Measurements from ENCODE around the gene TSC22D2.

Gene TSC22D2

DNA sequence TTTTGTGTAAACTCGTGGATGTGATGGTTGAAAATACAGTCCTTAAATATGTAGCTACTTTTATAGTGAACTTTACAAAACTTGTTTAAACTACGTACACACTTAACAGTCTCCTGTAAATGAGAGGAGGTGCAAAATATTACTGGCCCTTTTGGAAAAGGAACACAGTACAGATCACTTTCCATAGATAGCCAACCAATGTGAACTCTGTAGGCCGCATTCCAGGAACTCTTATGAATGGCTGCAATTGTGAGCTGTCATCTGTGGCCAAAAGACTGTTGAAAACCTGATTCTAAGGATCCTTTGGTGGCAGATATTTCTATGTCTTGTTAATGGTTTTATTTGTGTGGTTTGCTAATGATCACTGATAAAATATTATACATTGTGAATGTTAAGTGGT lies 6.2 kb downstream of the TSC22D2 start:
- H3K27ac ChIP-seq, result no peak overlapping the region
- peaks cover 0 to 65% (median 18%) of the 10 kb centered on the region in 4 donors for H3K4me1 ChIP-seq
- no peaks in the 10 kb centered on the region for H3K36me3 ChIP-seq
- no peaks in the 10 kb centered on the region for H3K27me3 ChIP-seq
- intact Hi-C loops (cut with DNase I; ENCODE audit: low total_unique reads), result loop anchor here (5.0 kb wide), 1 partner anchor 187 kb away; no protein-coding TSS in a partner anchor
- peak overlapping the region; percentile 90 to 93 for H3K4me3 ChIP-seq
- no peak for DNase-seq
- no peaks in the 10 kb centered on the region for H3K9me3 ChIP-seq
- TF ChIP-seq, protein P1, sequence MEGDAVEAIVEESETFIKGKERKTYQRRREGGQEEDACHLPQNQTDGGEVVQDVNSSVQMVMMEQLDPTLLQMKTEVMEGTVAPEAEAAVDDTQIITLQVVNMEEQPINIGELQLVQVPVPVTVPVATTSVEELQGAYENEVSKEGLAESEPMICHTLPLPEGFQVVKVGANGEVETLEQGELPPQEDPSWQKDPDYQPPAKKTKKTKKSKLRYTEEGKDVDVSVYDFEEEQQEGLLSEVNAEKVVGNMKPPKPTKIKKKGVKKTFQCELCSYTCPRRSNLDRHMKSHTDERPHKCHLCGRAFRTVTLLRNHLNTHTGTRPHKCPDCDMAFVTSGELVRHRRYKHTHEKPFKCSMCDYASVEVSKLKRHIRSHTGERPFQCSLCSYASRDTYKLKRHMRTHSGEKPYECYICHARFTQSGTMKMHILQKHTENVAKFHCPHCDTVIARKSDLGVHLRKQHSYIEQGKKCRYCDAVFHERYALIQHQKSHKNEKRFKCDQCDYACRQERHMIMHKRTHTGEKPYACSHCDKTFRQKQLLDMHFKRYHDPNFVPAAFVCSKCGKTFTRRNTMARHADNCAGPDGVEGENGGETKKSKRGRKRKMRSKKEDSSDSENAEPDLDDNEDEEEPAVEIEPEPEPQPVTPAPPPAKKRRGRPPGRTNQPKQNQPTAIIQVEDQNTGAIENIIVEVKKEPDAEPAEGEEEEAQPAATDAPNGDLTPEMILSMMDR (IDR thresholded peaks at IDR 0.05), result no peak

DNA sequence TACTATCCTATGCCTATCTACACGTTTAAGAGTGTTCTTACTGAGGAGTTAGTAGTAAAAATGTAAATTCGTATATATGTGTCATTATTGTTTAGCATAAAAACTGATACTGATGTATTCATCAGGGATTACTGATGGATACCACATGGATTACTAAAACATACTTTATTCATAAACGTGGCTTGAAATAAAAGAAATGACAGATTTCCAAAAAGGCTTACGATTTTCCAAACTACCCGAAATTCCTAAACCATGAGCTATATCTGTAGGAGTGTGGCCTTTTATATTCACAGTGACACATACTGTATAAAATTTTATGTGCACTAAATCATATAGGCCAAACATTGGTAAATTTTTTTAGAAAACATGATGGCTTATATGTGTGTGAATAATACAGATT lies 6.9 kb downstream of the TSC22D2 start:
- no peaks in the 10 kb centered on the region for H3K9me3 ChIP-seq
- H3K27me3 ChIP-seq, result no peaks in the 10 kb centered on the region
- TF ChIP-seq, protein P1 (IDR thresholded peaks at IDR 0.05), result no peak
- no peak for DNase-seq
- peaks cover 0 to 72% (median 18%) of the 10 kb centered on the region in 4 donors for H3K4me1 ChIP-seq
- intact Hi-C loops (cut with DNase I; ENCODE audit: low total_unique reads), result loop anchor here (5.0 kb wide), 1 partner anchor 188 kb away; no protein-coding TSS in a partner anchor
- peak overlapping the region in 1 of 2 donors; percentile 25 for H3K27ac ChIP-seq
- H3K4me3 ChIP-seq, result peak overlapping the region; percentile 90 to 93
- H3K36me3 ChIP-seq, result no peaks in the 10 kb centered on the region

DNA sequence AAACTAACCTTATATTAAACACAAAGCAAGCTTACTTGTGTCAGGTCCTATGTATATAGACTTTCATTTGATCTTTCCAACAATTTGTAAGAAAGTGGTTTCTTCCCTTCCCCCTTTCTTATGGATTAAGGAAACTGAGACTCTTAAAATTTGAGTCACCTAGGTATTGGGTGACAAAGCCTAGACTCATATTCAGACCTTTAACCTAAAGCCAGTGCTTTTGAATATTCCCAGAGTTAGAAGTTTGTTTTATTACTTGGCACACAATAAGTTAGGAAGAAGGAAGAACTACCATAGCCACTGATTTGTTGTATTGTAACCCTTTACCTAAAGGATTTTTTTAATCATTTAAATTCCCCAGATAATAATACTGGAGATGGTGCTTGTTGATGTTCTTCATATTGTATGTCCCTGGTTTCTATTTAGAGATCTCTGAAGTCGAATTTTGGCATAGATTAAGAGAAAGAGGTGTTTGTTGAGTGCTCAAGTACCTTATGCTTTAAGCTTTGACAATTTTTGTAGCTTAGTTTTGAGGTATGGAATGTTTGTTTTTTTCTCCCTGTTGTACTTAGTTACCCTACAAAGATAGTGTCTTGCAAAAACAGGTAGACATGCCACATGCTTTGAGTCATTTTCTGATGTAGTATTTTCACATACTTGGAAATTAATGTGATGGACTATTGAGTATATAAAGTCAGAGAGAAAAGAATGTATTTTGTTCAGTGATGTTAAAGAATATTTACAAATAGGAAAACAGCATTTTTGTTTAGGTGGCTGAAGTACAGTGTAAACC lies 11.2 kb downstream of the TSC22D2 start:
- peaks cover 0 to 99% (median 25%) of the 10 kb centered on the region in 4 donors for H3K4me1 ChIP-seq
- TF ChIP-seq, protein P1 (IDR thresholded peaks at IDR 0.05), result no peak
- intact Hi-C loops (cut with DNase I; ENCODE audit: low total_unique reads), result no loop called here

DNA sequence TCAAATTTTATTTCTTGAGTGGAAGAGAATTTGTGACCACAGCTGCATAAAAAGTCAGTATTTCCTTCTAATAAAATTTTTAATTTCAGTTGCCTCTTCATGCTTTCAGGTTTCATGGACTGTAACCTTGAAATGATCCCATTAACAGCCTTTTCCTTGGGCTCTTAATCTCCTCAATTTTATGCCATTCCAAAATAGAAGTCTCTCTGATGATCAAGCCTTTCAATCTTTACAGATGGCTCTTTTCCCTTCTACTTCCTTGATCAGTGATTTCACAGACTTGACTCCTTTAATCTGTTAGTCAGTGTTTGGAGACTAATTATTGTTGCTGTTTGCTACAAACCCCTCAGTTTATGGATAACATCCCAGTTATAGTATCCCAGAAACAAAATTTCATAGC lies 11.9 kb downstream of the TSC22D2 start:
- TF ChIP-seq, protein P1 (IDR thresholded peaks at IDR 0.05), result no peak
- no peak overlapping the region for H3K27ac ChIP-seq
- intact Hi-C loops (cut with DNase I; ENCODE audit: low total_unique reads), result no loop called here
- H3K4me3 ChIP-seq, result no peak overlapping the region
- H3K27me3 ChIP-seq, result no peaks in the 10 kb centered on the region
- H3K36me3 ChIP-seq, result no peaks in the 10 kb centered on the region
- no peak for DNase-seq
- no peaks in the 10 kb centered on the region for H3K9me3 ChIP-seq
- peaks cover 0 to 96% (median 23%) of the 10 kb centered on the region in 4 donors for H3K4me1 ChIP-seq

More for the DNA sequence above, 11.2 kb downstream of the TSC22D2 start:
- DNase-seq, result no peak
- no peaks in the 10 kb centered on the region for H3K27me3 ChIP-seq
- no peaks in the 10 kb centered on the region for H3K36me3 ChIP-seq
- no peaks in the 10 kb centered on the region for H3K9me3 ChIP-seq
- H3K27ac ChIP-seq, result no peak overlapping the region
- H3K4me3 ChIP-seq, result no peak overlapping the region

DNA sequence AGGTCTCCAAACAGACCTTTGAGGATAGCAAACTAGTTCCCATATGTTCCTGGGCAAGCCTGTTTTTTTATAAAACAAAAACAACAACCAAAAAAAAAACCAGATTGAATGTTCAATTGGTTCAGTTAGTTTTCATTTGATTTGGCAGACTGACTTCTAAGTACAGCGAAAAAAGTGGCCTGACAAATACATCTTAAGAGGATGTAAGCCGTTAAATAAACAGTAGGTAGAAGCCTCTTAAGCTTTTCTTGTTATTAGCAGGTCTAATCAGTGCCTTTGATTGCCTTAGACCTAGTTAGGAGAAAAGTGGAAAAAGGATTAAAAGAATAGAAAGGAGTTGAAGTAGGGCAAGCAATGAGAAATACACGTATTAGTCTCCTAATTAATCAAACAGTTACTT lies 13.2 kb downstream of the TSC22D2 start:
- intact Hi-C loops (cut with DNase I; ENCODE audit: low total_unique reads), result no loop called here
- no peak overlapping the region for H3K27ac ChIP-seq
- H3K4me3 ChIP-seq, result no peak overlapping the region
- H3K9me3 ChIP-seq, result no peaks in the 10 kb centered on the region
- DNase-seq, result no peak
- no peaks in the 10 kb centered on the region for H3K27me3 ChIP-seq
- TF ChIP-seq, protein P1 (IDR thresholded peaks at IDR 0.05), result no peak
- peaks cover 0 to 92% (median 17%) of the 10 kb centered on the region in 4 donors for H3K4me1 ChIP-seq
- no peaks in the 10 kb centered on the region for H3K36me3 ChIP-seq

All from tibial artery (tissue), 4 donors.